Uterus (tissue), 2 donors: Measurements from ENCODE around the gene CADM2.

Experiments
- POLR2A ChIP-seq, 2 donors: fragments of 450-650 bp; IDR thresholded peaks; one replicate each; pipeline ENCODE4 v1.6.1; 2016; ENCODE audit warnings: antibody characterized with exemption in 2 of 2, mild to moderate bottlenecking in 1 of 2, moderate library complexity in 1 of 2
- TF ChIP-seq, protein P1 (sequence below), 4 experiments: fragments of 200-600 bp in 2 of 4; fragments of 450-650 bp in 2 of 4; sonication (generic) in 2 of 4; IDR thresholded peaks; one replicate each; pipeline ENCODE4 v1.5.1; 2016 to 2019; ENCODE audit warnings: antibody characterized with exemption in 4 of 4, mild to moderate bottlenecking in 2 of 4, moderate library complexity in 1 of 4

DNA sequence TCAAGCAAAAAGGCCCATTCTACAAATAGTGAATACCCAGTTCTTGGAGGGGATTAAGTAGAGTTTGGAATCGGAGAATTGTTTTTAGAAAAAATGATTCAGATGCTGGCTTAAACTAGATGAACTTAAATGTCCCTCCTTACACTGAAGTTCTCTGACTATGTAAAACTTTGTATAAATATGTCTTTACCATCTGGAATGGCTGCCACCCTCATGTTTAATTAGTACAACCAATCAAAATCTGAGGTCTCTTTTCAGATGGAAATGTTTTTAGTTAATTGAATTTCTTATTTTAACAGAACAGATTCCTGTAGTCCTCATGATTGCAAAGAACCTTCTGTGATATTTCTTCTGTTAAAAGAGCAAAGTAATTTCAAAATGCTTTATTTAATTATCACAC, 94.8 kb downstream of the CADM2 start:
- TF ChIP-seq, protein P1, sequence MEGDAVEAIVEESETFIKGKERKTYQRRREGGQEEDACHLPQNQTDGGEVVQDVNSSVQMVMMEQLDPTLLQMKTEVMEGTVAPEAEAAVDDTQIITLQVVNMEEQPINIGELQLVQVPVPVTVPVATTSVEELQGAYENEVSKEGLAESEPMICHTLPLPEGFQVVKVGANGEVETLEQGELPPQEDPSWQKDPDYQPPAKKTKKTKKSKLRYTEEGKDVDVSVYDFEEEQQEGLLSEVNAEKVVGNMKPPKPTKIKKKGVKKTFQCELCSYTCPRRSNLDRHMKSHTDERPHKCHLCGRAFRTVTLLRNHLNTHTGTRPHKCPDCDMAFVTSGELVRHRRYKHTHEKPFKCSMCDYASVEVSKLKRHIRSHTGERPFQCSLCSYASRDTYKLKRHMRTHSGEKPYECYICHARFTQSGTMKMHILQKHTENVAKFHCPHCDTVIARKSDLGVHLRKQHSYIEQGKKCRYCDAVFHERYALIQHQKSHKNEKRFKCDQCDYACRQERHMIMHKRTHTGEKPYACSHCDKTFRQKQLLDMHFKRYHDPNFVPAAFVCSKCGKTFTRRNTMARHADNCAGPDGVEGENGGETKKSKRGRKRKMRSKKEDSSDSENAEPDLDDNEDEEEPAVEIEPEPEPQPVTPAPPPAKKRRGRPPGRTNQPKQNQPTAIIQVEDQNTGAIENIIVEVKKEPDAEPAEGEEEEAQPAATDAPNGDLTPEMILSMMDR (IDR thresholded peaks at IDR 0.05): no peak
- no peak for TF ChIP-seq POLR2A (IDR thresholded peaks at IDR 0.05)
